Measurements from ENCODE around the gene NHS. TPM values are rescaled to one million over a fixed set of nuclear protein-coding genes. Genes with fewer than 3 reads are reported as not detected.

Gene NHS
- total RNA-seq, 1 donor from 2014 or later: 8.3 TPM

DNA sequence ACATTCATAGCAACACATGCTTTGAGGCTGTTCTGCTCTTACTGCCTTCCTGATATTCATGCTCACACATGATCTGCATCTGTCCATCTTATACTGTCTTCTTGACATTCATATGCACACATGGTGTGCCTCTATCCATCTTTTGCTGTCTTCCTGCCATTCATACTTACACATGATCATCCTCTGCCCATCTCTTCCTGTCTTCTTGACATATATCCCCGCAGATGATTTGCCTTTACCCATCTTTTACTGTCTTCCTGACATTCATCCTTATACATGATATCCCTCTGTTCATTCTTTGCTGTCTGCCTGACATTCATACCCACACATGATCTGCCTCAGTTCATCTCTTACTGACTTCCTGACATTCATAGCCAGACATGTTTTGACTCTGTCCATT is 399.1 kb downstream of the NHS start:
- peak in 1 of 2 donors; percentile 5 for DNase-seq (ENCODE audit: extremely low spot score in 2 of 2)
- intact Hi-C loops (cut with DNase I): no loop called here
- TF ChIP-seq CTCF (IDR thresholded peaks at IDR 0.05) (no peak), POLR2AphosphoS5 (IDR thresholded peaks at IDR 0.05; ENCODE audit: insufficient read depth in 1 of 2, low read depth in 1 of 2) (no peak)
- H3K4me3 ChIP-seq: no peak overlapping the region
- H3K4me1 ChIP-seq: no peaks in the 10 kb centered on the region
- H3K27me3 ChIP-seq: no peaks in the 10 kb centered on the region
- H3K27ac ChIP-seq: no peak overlapping the region
- H3K36me3 ChIP-seq: no peaks in the 10 kb centered on the region
- H3K9me3 ChIP-seq: no peaks in the 10 kb centered on the region

GRCh38 chrX:17778997-17779396 is 404.0 kb downstream of the NHS start:
- H3K36me3 ChIP-seq: no peaks in the 10 kb centered on the region
- no peaks in the 10 kb centered on the region for H3K27me3 ChIP-seq
- no peak for TF ChIP-seq CTCF (IDR thresholded peaks at IDR 0.05)
- TF ChIP-seq POLR2A (IDR thresholded peaks at IDR 0.05): no peak
- no peak for TF ChIP-seq POLR2AphosphoS5 (IDR thresholded peaks at IDR 0.05; ENCODE audit: insufficient read depth in 1 of 2, low read depth in 1 of 2)
- no peak overlapping the region for H3K4me3 ChIP-seq
- no peak for DNase-seq (ENCODE audit: extremely low spot score in 2 of 2)
- no peaks in the 10 kb centered on the region for H3K4me1 ChIP-seq
- H3K9me3 ChIP-seq: no peaks in the 10 kb centered on the region
- intact Hi-C loops (cut with DNase I): no loop called here
- H3K27ac ChIP-seq: no peak overlapping the region

- Histone ChIP-seq H3K27me3 (no peaks in the 10 kb centered on the region), H3K4me1 (no peaks in the 10 kb centered on the region), H3K9me3 (no peaks in the 10 kb centered on the region), H3K36me3 (no peaks in the 10 kb centered on the region), H3K4me3 (no peak overlapping the region), H3K27ac (no peak overlapping the region)
- TF ChIP-seq CTCF (IDR thresholded peaks at IDR 0.05) (no peak), POLR2A (IDR thresholded peaks at IDR 0.05) (no peak), POLR2AphosphoS5 (IDR thresholded peaks at IDR 0.05; ENCODE audit: insufficient read depth in 1 of 2, low read depth in 1 of 2) (no peak)
- no peak for DNase-seq (ENCODE audit: extremely low spot score in 2 of 2)
- intact Hi-C loops (cut with DNase I): no loop called here
Observed at GRCh38 chrX:17779434-17779833, 404.4 kb downstream of the NHS start.

Small RNA genes lying within 50 kb of the gene (microRNA-seq; reads per million reads assigned to microRNA genes)
- gene MIR4768 (ENCODE audit: borderline number of aligned reads, borderline replicate concordance): not detected

Small RNA genes lying within 50 kb of the gene (small RNA-seq; reads per million reads assigned to genes)
- gene MIR4768 (not detected), gene RF01210 (not detected)

Data from vagina (tissue), 2 donors.